Right lobe of liver (tissue), 6 donors: ENCODE measurements around the gene CYB5R3. TPM values are rescaled to one million over a fixed set of nuclear protein-coding genes. Genes with fewer than 3 reads are reported as not detected.

Experiments used
- ATAC-seq, 4 donors: fragments of 200-7000 bp; cut with Tn5 transposase; one replicate each; pipeline ENCODE4 v1.9.1; 2020; ENCODE audit warnings: mild to moderate bottlenecking in 4 of 4, moderate library complexity in 4 of 4
- DNase-seq, 3 donors: peaks; one replicate each; pipeline ENCODE4 v3.0.0-alpha.2; 2020
- H3K27ac ChIP-seq, 3 donors: fragments of 200-600 bp; one replicate each; pipeline ENCODE4 v1.8.0; 2022
- H3K27me3 ChIP-seq, 2 donors: fragments of 200-600 bp; one replicate each; pipeline ENCODE4 v1.8.0; 2022
- H3K36me3 ChIP-seq, 4 donors: fragments of 200-600 bp; sonication (generic) in 1 of 4; one replicate each; pipeline versions ENCODE4 v1.5.1 to v1.8.0; 2017 to 2022; ENCODE audit warnings: control low read depth in 1 of 4
- H3K4me1 ChIP-seq, 4 donors: fragments of 200-600 bp; sonication (generic) in 1 of 4; one replicate each; pipeline versions ENCODE4 v1.5.1 to v1.8.0; 2017 to 2022; ENCODE audit warnings: control low read depth in 1 of 4
- H3K4me3 ChIP-seq, 3 donors: fragments of 200-600 bp; one replicate each; pipeline ENCODE4 v1.8.0; 2022
- H3K9me3 ChIP-seq, 4 donors: fragments of 200-600 bp; sonication (generic) in 1 of 4; one replicate each; pipeline versions ENCODE4 v1.5.1 to v1.8.0; 2017 to 2022; ENCODE audit warnings: control low read depth in 1 of 4
- POLR2A ChIP-seq: fragments of 450-650 bp; IDR thresholded peaks from one replicate; pipeline ENCODE4 v1.6.1; 2017; ENCODE audit warnings: antibody characterized with exemption, mild to moderate bottlenecking
- WGBS: methylation state at CpG from one replicate; pipeline ENCODE4 v1.1.6; 2018; ENCODE audit warnings: low coverage, low lambda C conversion rate; ENCODE audit not compliant: insufficient coverage; ENCODE audit errors: missing lambda C conversion rate; 5-methylcytosine and 5-hydroxymethylcytosine counted together
- intact Hi-C, 2 donors: fragments of 100-400 bp; cut with DNase I; formaldehyde crosslinking; loops; one replicate each; pipeline versions ENCODE4 v1.11.2 to v1.14.1; 2022
- total RNA-seq, 6 experiments: library from RNA; depleted of rRNA in 2 of 6; stranded (reverse); fragments of >200 nt in 2 of 6; fragmentation: NEBNext Ultra II Directional in 3 of 6; extraction: Animal tissue kit (Norgen Biotek cat#: 25700) in 3 of 6; gene quantifications; one replicate each; pipeline versions ENCODE4 v1.1.0 to v1.2.4, GENCODE V29; 2016 to 2023
- TF ChIP-seq, protein P1 (sequence below), 4 donors: fragments of 200-600 bp in 3 of 4; fragments of 450-650 bp in 1 of 4; IDR thresholded peaks; one replicate each; pipeline versions ENCODE4 v1.5.1 to v1.8.0; 2016 to 2022; ENCODE audit warnings: antibody characterized with exemption in 4 of 4, mild to moderate bottlenecking in 2 of 4
- donor health status: DM: no; HTN: yes; CAD: no.
- donor health status: DM: no; HTN: no; CAD: no.
- donor health status: DM: no; HTN: no; CAD: no.
- donor health status: DM: no; HTN: yes; CAD: no.
- donor health status: DM: no; HTN: yes; CAD: no.

CYB5R3 gene
- total RNA-seq, 6 experiments from 2014 or later, result 146 to 211 (median 170) TPM

DNA sequence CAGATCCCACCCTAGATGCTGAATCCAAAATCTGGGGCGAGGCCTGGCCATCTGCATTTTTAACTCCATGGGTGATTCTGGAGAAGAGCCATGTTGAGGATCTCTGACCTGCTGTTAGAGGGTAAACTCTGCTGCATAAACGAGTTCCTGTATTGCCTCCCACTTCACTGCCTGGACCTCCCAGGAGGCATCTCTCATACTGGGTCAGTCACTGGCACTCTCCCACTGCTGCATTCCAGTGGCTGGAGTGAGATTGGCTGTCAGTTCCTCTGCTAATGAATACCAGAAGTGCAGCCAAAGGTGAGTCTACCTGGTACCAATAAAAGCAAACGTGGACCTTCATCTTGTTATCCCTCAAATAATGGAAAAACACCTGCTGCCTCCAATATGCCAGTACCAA lies 44.8 kb downstream of the CYB5R3 start:
- H3K36me3 ChIP-seq, result peaks cover 0 to 36% (median 17%) of the 10 kb centered on the region in 4 donors
- 8% methylated on average over 2 of the region's 3 CpGs for WGBS
- ATAC-seq (peak in 3 of 4 donors; percentile 15 to 47 (median 43)), DNase-seq (no peak)
- peaks cover 0 to 12% (median 3%) of the 10 kb centered on the region in 4 donors for H3K4me1 ChIP-seq
- no peaks in the 10 kb centered on the region for H3K27me3 ChIP-seq
- no peak overlapping the region for H3K4me3 ChIP-seq
- no peak overlapping the region for H3K27ac ChIP-seq
- intact Hi-C loops, result no loop called here
- TF ChIP-seq, protein P1, sequence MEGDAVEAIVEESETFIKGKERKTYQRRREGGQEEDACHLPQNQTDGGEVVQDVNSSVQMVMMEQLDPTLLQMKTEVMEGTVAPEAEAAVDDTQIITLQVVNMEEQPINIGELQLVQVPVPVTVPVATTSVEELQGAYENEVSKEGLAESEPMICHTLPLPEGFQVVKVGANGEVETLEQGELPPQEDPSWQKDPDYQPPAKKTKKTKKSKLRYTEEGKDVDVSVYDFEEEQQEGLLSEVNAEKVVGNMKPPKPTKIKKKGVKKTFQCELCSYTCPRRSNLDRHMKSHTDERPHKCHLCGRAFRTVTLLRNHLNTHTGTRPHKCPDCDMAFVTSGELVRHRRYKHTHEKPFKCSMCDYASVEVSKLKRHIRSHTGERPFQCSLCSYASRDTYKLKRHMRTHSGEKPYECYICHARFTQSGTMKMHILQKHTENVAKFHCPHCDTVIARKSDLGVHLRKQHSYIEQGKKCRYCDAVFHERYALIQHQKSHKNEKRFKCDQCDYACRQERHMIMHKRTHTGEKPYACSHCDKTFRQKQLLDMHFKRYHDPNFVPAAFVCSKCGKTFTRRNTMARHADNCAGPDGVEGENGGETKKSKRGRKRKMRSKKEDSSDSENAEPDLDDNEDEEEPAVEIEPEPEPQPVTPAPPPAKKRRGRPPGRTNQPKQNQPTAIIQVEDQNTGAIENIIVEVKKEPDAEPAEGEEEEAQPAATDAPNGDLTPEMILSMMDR (IDR thresholded peaks at IDR 0.05), result no peak
- no peak for TF ChIP-seq POLR2A
- no peaks in the 10 kb centered on the region for H3K9me3 ChIP-seq

- Histone ChIP-seq H3K4me3 (no peak overlapping the region), H3K27ac (no peak overlapping the region), H3K27me3 (no peaks in the 10 kb centered on the region), H3K36me3 (peaks cover 0 to 45% (median 25%) of the 10 kb centered on the region in 4 donors), H3K4me1 (peaks cover 0 to 12% (median 3%) of the 10 kb centered on the region in 4 donors), H3K9me3 (no peaks in the 10 kb centered on the region)
- DNase-seq (no peak), ATAC-seq (no peak)
- TF ChIP-seq POLR2A, result no peak
- TF ChIP-seq, protein P1 (IDR thresholded peaks at IDR 0.05), result no peak
- WGBS, result 92% methylated on average over 2 of the region's 2 CpGs
- intact Hi-C loops, result no loop called here
Observed at GRCh38 chr22:42603427-42603826, 45.8 kb downstream of the CYB5R3 start.

DNA sequence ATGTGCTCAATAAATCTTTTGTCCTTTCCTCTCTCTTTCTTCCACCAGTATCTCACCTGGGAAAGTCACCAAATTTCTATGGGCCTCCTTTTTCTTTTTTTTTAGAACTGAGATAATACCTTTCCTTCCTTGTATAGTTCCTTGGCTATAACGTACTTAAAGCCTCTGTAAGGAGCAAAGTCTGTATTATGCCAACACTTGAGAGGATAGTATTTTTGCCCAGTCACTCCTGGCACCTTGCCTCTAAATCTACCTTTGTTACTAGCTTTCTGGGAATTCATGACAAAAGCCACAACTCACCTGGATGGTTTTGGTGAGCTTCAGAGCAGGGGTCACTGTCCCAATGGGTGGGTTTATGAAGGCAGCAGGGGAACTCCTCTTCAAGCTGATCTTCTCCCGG lies 46.7 kb downstream of the CYB5R3 start:
- TF ChIP-seq, protein P1 (IDR thresholded peaks at IDR 0.05), result no peak
- Histone ChIP-seq H3K36me3 (peaks cover 0 to 54% (median 28%) of the 10 kb centered on the region in 4 donors), H3K4me3 (no peak overlapping the region), H3K4me1 (peaks cover 0 to 12% (median 3%) of the 10 kb centered on the region in 4 donors), H3K27me3 (no peaks in the 10 kb centered on the region), H3K27ac (peak overlapping the region in 1 of 3 donors; percentile 38), H3K9me3 (no peaks in the 10 kb centered on the region)
- ATAC-seq, result peak in 2 of 4 donors; percentile 9 to 43
- DNase-seq, result no peak
- 9% methylated on average over 1 of the region's 2 CpGs for WGBS
- intact Hi-C loops, result no loop called here

DNA sequence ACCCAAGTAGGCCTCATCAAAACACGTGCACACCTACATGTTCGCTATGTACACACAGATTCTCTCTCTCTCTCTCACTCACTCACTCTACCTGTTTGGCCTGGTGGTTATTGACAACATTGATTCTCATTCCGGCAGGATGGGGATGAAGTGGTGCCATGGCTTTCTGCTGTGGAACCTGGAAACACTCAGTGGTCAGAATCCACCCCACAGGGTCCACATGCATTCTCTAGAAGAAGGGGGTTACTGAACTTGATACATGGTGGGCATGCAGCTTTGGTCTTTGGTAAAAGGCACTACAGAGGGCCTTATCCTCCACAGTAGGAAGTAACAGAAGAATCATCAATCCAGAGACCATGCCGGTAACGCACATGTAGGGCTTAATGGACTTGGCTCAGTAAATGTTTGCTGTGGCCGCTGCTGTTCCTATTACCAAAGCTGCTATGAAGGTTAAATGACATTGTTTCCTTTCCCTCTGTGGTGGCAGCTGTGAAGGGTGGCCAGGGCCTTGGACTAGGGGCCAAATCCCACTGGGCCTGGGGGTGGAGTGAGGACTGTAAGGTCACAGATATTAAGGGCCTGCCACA lies 47.2 kb downstream of the CYB5R3 start:
- 51% methylated on average over 6 of the region's 6 CpGs for WGBS
- H3K27me3 ChIP-seq, result no peaks in the 10 kb centered on the region
- H3K4me3 ChIP-seq, result no peak overlapping the region
- intact Hi-C loops, result no loop called here
- DNase-seq, result no peak
- peaks cover 0 to 12% (median 3%) of the 10 kb centered on the region in 4 donors for H3K4me1 ChIP-seq
- TF ChIP-seq, protein P1 (IDR thresholded peaks at IDR 0.05), result no peak
- TF ChIP-seq POLR2A, result no peak
- peak overlapping the region in 1 of 3 donors; percentile 38 for H3K27ac ChIP-seq
- no peaks in the 10 kb centered on the region for H3K9me3 ChIP-seq
- ATAC-seq, result peak; percentile 65 to 86 (median 70)
- H3K36me3 ChIP-seq, result peaks cover 0 to 59% (median 29%) of the 10 kb centered on the region in 4 donors
